ENCODE measurements around the gene ZNF48. TPM values are rescaled to one million over a fixed set of nuclear protein-coding genes. Genes with fewer than 3 reads are reported as not detected.

The ZNF48 gene
- polyA plus RNA-seq, 1 of the 3 experiments (the other 2 are of a cell fraction) = 8.8 TPM

GRCh38 chr16:30378236-30379157, 16.7 kb upstream of the ZNF48 start:
- Histone ChIP-seq H3K9me2 (no peaks in the 10 kb centered on the region), H3K79me2 (ENCODE audit: insufficient read depth) (peaks cover 15% of the 10 kb centered on the region; the same call in 1 of the 2 replicates), H3F3A (replicated peaks; ENCODE audit: insufficient read depth) (peaks cover 19% of the 10 kb centered on the region), H3K27me3 (ENCODE audit: insufficient read depth) (no peaks in the 10 kb centered on the region), H3K36me3 (replicated peaks in 1 of 2; ENCODE audit: control insufficient read depth in 1 of 2, insufficient read depth in 2 of 2, low read length in 1 of 2) (peaks cover 0 to 6% of the 10 kb centered on the region in 2 experiments), H4K20me1 (ENCODE audit: insufficient read depth) (peaks cover 12% of the 10 kb centered on the region; the same call in 1 of the 2 replicates), H3K4me1 (ENCODE audit: control insufficient read depth in 1 of 2, insufficient read depth in 2 of 2, low read depth in 1 of 2, low read length in 1 of 2) (peaks cover 6 to 9% of the 10 kb centered on the region in 2 experiments; a peak in 3 of 4 replicates), H3K9ac (peak overlapping the region; percentile 97), H3K4me2 (peak overlapping the region; percentile 100), H3K27ac (ENCODE audit: low read depth in 2 of 2, low read length in 1 of 2) (peak overlapping the region; percentile 98 to 99), H3K9me3 (no peaks in the 10 kb centered on the region), H2AFZ (ENCODE audit: low read depth) (peak overlapping the region; percentile 93), H3K4me3 (ENCODE audit: low read depth in 2 of 2, low read length in 1 of 2) (peak overlapping the region; percentile 70 to 96)
- 2% methylated on average over 23 of the region's 67 CpGs for WGBS (ENCODE audit: low lambda C conversion rate)
- ChIA-PET CTCF (interaction anchor here (0.6 to 2.0 kb wide), 7 partner anchors 17 to 31 kb away, joined by 3 to 11 read pairs (median 3); partner anchors contain the start of genes CD2BP2, ZNF48 and ZNF771), POLR2A (interaction anchor here (0.9 to 1.5 kb wide), 5 partner anchors 9 to 24 kb away, joined by 3 to 9 read pairs (median 3); partner anchors contain the start of gene ZNF48)
- peak; percentile 98 for DNase-seq
- TF ChIP-seq, protein P1, sequence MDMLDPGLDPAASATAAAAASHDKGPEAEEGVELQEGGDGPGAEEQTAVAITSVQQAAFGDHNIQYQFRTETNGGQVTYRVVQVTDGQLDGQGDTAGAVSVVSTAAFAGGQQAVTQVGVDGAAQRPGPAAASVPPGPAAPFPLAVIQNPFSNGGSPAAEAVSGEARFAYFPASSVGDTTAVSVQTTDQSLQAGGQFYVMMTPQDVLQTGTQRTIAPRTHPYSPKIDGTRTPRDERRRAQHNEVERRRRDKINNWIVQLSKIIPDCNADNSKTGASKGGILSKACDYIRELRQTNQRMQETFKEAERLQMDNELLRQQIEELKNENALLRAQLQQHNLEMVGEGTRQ (IDR thresholded peaks at IDR 0.05; ENCODE audit: borderline replicate concordance, low read depth, low read length) = no peak
- TF ChIP-seq, protein P2, sequence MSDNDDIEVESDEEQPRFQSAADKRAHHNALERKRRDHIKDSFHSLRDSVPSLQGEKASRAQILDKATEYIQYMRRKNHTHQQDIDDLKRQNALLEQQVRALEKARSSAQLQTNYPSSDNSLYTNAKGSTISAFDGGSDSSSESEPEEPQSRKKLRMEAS (IDR thresholded peaks at IDR 0.05; ENCODE audit: low read depth) = peak; percentile 57; the same call in 1 of the 2 replicates
- TF ChIP-seq GABPA (IDR thresholded peaks at IDR 0.05; ENCODE audit: low read depth) (no peak), JUND (IDR thresholded peaks at IDR 0.05) (no peak), POLR2AphosphoS5 (IDR thresholded peaks at IDR 0.05; ENCODE audit: low read depth, low read length) (peak; percentile 93), MXI1 (IDR thresholded peaks at IDR 0.05; ENCODE audit: low read depth, low read length) (peak; percentile 48; the same call in 1 of the 2 replicates), TAF1 (IDR thresholded peaks at IDR 0.05; ENCODE audit: borderline replicate concordance, low read depth, low read length) (peak; percentile 77), TCF12 (IDR thresholded peaks at IDR 0.05) (no peak; the same call in 1 of the 2 replicates), FOSL2 (IDR thresholded peaks at IDR 0.05; ENCODE audit: borderline replicate concordance, low read depth) (no peak), EP300 (IDR thresholded peaks at IDR 0.05; ENCODE audit: borderline replicate concordance in 1 of 2, low read depth in 1 of 2, low read length in 1 of 2) (peak in 1 of 2 experiments; percentile 18; a peak in 1 of 4 replicates), CTCF (IDR thresholded peaks at IDR 0.05) (peak; percentile 35), REST (IDR thresholded peaks at IDR 0.05; ENCODE audit: low read depth, low read length) (no peak), GATA2 (CRISPR knock-in tag; IDR thresholded peaks at IDR 0.05) (no peak; the same call in 1 of the 2 replicates), RAD21 (IDR thresholded peaks at IDR 0.05; ENCODE audit: low read length) (no peak), CHD2 (IDR thresholded peaks at IDR 0.05; ENCODE audit: low read length, partially characterized antibody) (no peak)
- TF ChIP-seq, protein P3, sequence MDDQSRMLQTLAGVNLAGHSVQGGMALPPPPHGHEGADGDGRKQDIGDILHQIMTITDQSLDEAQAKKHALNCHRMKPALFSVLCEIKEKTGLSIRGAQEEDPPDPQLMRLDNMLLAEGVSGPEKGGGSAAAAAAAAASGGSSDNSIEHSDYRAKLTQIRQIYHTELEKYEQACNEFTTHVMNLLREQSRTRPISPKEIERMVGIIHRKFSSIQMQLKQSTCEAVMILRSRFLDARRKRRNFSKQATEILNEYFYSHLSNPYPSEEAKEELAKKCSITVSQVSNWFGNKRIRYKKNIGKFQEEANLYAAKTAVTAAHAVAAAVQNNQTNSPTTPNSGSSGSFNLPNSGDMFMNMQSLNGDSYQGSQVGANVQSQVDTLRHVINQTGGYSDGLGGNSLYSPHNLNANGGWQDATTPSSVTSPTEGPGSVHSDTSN (IDR thresholded peaks at IDR 0.05) = no peak

Data from SK-N-SH (cell line).